Neural cell (in vitro differentiated cells): Measurements from ENCODE around the gene PLCL2. TPM values are rescaled to one million over a fixed set of nuclear protein-coding genes. Genes with fewer than 3 reads are reported as not detected.

Experiments
- H2AFZ ChIP-seq: fragments of 200-600, 300-800 bp; sonication (generic), shearing (Covaris generic); 2 replicates; pipeline ENCODE4 v1.6.0; 2014; ENCODE audit warnings: low read depth, mild to moderate bottlenecking, antibody characterized with exemption, low read length, moderate library complexity
- H3F3A ChIP-seq: fragments of 200-600 bp; shearing (Covaris generic); 2 replicates; pipeline ENCODE4 v1.6.1; 2016; ENCODE audit warnings: mild to moderate bottlenecking, moderate library complexity, mixed read lengths, antibody characterized with exemption, low read length; ENCODE audit not compliant: insufficient read depth, poor library complexity, severe bottlenecking
- H3K27ac ChIP-seq: fragments of 200-600, 300-800 bp; sonication (generic), shearing (Covaris generic); 2 replicates; pipeline ENCODE4 v1.5.1; 2014; ENCODE audit warnings: mild to moderate bottlenecking, low read length, moderate library complexity
- H3K27me3 ChIP-seq: fragments of 300-800, 200-600 bp; sonication (generic), shearing (Covaris generic); 2 replicates; pipeline ENCODE4 v1.6.0; 2014; ENCODE audit warnings: mild to moderate bottlenecking, low read depth, low read length, moderate library complexity; ENCODE audit not compliant: insufficient read depth
- H3K36me3 ChIP-seq: fragments of 300-800, 200-600 bp; sonication (generic), shearing (Covaris generic); 2 replicates; pipeline ENCODE4 v1.5.1; 2014; ENCODE audit warnings: mild to moderate bottlenecking, antibody characterized with exemption, low read length, moderate library complexity; ENCODE audit not compliant: insufficient read depth
- H3K4me2 ChIP-seq: fragments of 300-800, 200-600 bp; sonication (generic), shearing (Covaris generic); 2 replicates; pipeline ENCODE4 v1.6.0; 2014; ENCODE audit warnings: mild to moderate bottlenecking, low read length
- H3K4me3 ChIP-seq: fragments of 300-800, 200-600 bp; sonication (generic), shearing (Covaris generic); 2 replicates; pipeline ENCODE4 v1.5.1; 2014; ENCODE audit warnings: mild to moderate bottlenecking, low read length, moderate library complexity
- H3K79me2 ChIP-seq: fragments of 200-600 bp; shearing (Covaris generic); replicated peaks from 2 replicates; pipeline ENCODE4 v1.6.0; 2014; ENCODE audit warnings: mild to moderate bottlenecking, low read length, moderate library complexity; ENCODE audit not compliant: insufficient read depth
- H3K9ac ChIP-seq: fragments of 300-800, 200-600 bp; sonication (generic), shearing (Covaris generic); 2 replicates; pipeline ENCODE4 v1.6.1; 2016; ENCODE audit warnings: mild to moderate bottlenecking, low read length, mixed read lengths
- H3K9me2 ChIP-seq: fragments of 200-600 bp; shearing (Covaris generic); 2 replicates; pipeline ENCODE4 v1.6.1; 2016; ENCODE audit warnings: mild to moderate bottlenecking, low read length, mixed read lengths; ENCODE audit not compliant: insufficient read depth
- H3K9me3 ChIP-seq: fragments of 200-600, 300-800 bp; sonication (generic), shearing (Covaris generic); 2 replicates; pipeline ENCODE4 v1.6.1; 2016; ENCODE audit warnings: mild to moderate bottlenecking, mixed run types, low read length, moderate library complexity, mixed read lengths
- H4K20me1 ChIP-seq: fragments of 200-600 bp; shearing (Covaris generic); 2 replicates; pipeline ENCODE4 v1.6.1; 2016; ENCODE audit warnings: mild to moderate bottlenecking, mixed run types; ENCODE audit not compliant: insufficient read depth
- CTCF ChIP-seq: fragments of 450-650 bp; IDR thresholded peaks from 2 replicates; pipeline ENCODE4 v1.5.1; 2014; ENCODE audit warnings: antibody characterized with exemption, mild to moderate bottlenecking, moderate library complexity; ENCODE audit not compliant: poor library complexity, severe bottlenecking
- EZH2 ChIP-seq: fragments of 200-600, 300-800 bp; shearing (Covaris generic), sonication (generic); IDR thresholded peaks from 2 replicates; pipeline ENCODE4 v1.6.1; 2014; ENCODE audit warnings: antibody characterized with exemption, low read length, borderline replicate concordance, mild to moderate bottlenecking; ENCODE audit not compliant: insufficient read depth, poor library complexity, severe bottlenecking
- MXI1 ChIP-seq: fragments of 450-650 bp; conservative IDR thresholded peaks from 2 replicates; pipeline ENCODE4 v1.6.1; 2014; ENCODE audit warnings: antibody characterized with exemption, mild to moderate bottlenecking; ENCODE audit not compliant: poor library complexity, severe bottlenecking
- POLR2AphosphoS5 ChIP-seq: IDR thresholded peaks from 2 replicates; pipeline ENCODE4 v1.6.1; 2012
- RAD21 ChIP-seq: fragments of 450-650 bp; conservative IDR thresholded peaks from 2 replicates; pipeline ENCODE4 v1.6.1; 2014; ENCODE audit warnings: antibody characterized with exemption, mild to moderate bottlenecking, moderate library complexity
- REST ChIP-seq: IDR thresholded peaks from 2 replicates; pipeline ENCODE4 v1.6.1; 2012; ENCODE audit warnings: borderline replicate concordance
- SMC3 ChIP-seq: fragments of 450-650 bp; conservative IDR thresholded peaks from 2 replicates; pipeline ENCODE4 v1.6.1; 2014; ENCODE audit warnings: antibody characterized with exemption, mild to moderate bottlenecking, moderate library complexity; ENCODE audit not compliant: poor library complexity
- TAF1 ChIP-seq: IDR thresholded peaks from 2 replicates; pipeline ENCODE4 v1.6.1; 2012; ENCODE audit warnings: low read depth
- polyA plus RNA-seq: library from polyadenylated mRNA; depleted of rRNA; stranded (reverse); fragments of >200 nt; gene quantifications from 2 replicates; pipeline ENCODE4 v1.2.3, GENCODE V29; 2014

The PLCL2 gene
- polyA plus RNA-seq, 1 donor from 2014 or later, result 69.8 TPM

- no peaks in the 10 kb centered on the region for H3K9me2 ChIP-seq
- no peaks in the 10 kb centered on the region for H3F3A ChIP-seq
- peaks cover 36% of the 10 kb centered on the region for H3K79me2 ChIP-seq
- H3K27me3 ChIP-seq, result no peaks in the 10 kb centered on the region
- no peak overlapping the region for H3K9ac ChIP-seq
- H3K27ac ChIP-seq, result no peak overlapping the region
- peaks cover 3% of the 10 kb centered on the region for H4K20me1 ChIP-seq
- no peaks in the 10 kb centered on the region for H3K36me3 ChIP-seq
- H3K9me3 ChIP-seq, result no peaks in the 10 kb centered on the region
- H2AFZ ChIP-seq, result no peak overlapping the region
- H3K4me2 ChIP-seq, result no peak overlapping the region
- no peak overlapping the region for H3K4me3 ChIP-seq
- TF ChIP-seq EZH2, result no peak
- no peak for TF ChIP-seq REST
- TF ChIP-seq RAD21, result no peak
- no peak for TF ChIP-seq SMC3
- TF ChIP-seq CTCF, result no peak
- no peak for TF ChIP-seq TAF1
- no peak for TF ChIP-seq MXI1
Observed at GRCh38 chr3:16923112-16923511, 38.4 kb downstream of the PLCL2 start.

GRCh38 chr3:16927485-16927884 lies 42.7 kb downstream of the PLCL2 start:
- Histone ChIP-seq H3K4me3 (no peak overlapping the region), H3K9me2 (no peaks in the 10 kb centered on the region), H3K9ac (no peak overlapping the region), H3K27ac (no peak overlapping the region), H3K4me2 (no peak overlapping the region), H3K79me2 (peaks cover 24% of the 10 kb centered on the region), H2AFZ (no peak overlapping the region), H3K36me3 (no peaks in the 10 kb centered on the region), H3K9me3 (no peaks in the 10 kb centered on the region), H3F3A (no peaks in the 10 kb centered on the region), H4K20me1 (no peaks in the 10 kb centered on the region), H3K27me3 (no peaks in the 10 kb centered on the region)
- TF ChIP-seq CTCF, result no peak
- no peak for TF ChIP-seq SMC3
- TF ChIP-seq REST, result no peak
- TF ChIP-seq EZH2, result no peak
- TF ChIP-seq POLR2AphosphoS5, result no peak
